HepG2 (cell line): ENCODE results near the gene MAPK8IP3. TPM values are rescaled to one million over a fixed set of nuclear protein-coding genes. Genes with fewer than 3 reads are reported as not detected.

Experiments used
- DR1 ChIP-seq: sonication (generic); formaldehyde crosslinking; IDR thresholded peaks from 2 replicates; pipeline ENCODE4 v1.8.0; 2021; ENCODE audit warnings: mild to moderate bottlenecking, missing genetic modification reagents, inconsistent platforms
- FOXK2 ChIP-seq: fragments of 450-650 bp; IDR thresholded peaks from 2 replicates; pipeline ENCODE4 v1.6.1; 2016
- KLF11 ChIP-seq: IDR thresholded peaks from 2 replicates; pipeline ENCODE4 v1.6.1; 2016; ENCODE audit warnings: missing compliant biosample characterization
- RBM39 ChIP-seq: fragments of 200-400 bp; formaldehyde crosslinking; IDR thresholded peaks from one replicate; pipeline ENCODE4 v1.6.1; 2018; ENCODE audit warnings: antibody characterized with exemption, mild to moderate bottlenecking, low read depth, low read length; ENCODE audit not compliant: poor library complexity, severe bottlenecking
- RXRA ChIP-seq: sonication (generic); formaldehyde crosslinking; IDR thresholded peaks from 2 replicates; pipeline ENCODE4 v1.5.1; 2020; ENCODE audit warnings: missing genetic modification reagents
- SAP130 ChIP-seq: IDR thresholded peaks from 2 replicates; pipeline ENCODE4 v1.6.1; 2016; ENCODE audit warnings: low read depth
- SIN3A ChIP-seq: IDR thresholded peaks from 2 replicates; pipeline ENCODE4 v1.6.1; 2011; ENCODE audit warnings: low read depth, mild to moderate bottlenecking, control low read depth, low read length, borderline replicate concordance
- SMAD9 ChIP-seq: sonication (generic); formaldehyde crosslinking; IDR thresholded peaks from 2 replicates; pipeline ENCODE4 v1.5.1; 2020; ENCODE audit warnings: mild to moderate bottlenecking, missing genetic modification reagents
- THAP11 ChIP-seq: IDR thresholded peaks from 2 replicates; pipeline ENCODE4 v1.6.1; 2016; ENCODE audit warnings: missing biosample characterization, missing genetic modification reagents
- ZBTB21 ChIP-seq: sonication (generic); formaldehyde crosslinking; IDR thresholded peaks from 2 replicates; pipeline ENCODE4 v1.4.0; 2020; ENCODE audit warnings: missing genetic modification reagents
- ZNF121 ChIP-seq: sonication (generic); formaldehyde crosslinking; IDR thresholded peaks from 2 replicates; pipeline ENCODE4 v1.5.0; 2020; ENCODE audit warnings: mild to moderate bottlenecking, missing genetic modification reagents
- ZNF274 ChIP-seq: sonication (generic); formaldehyde crosslinking; IDR thresholded peaks from 2 replicates; pipeline ENCODE4 v1.5.1; 2020; ENCODE audit warnings: mild to moderate bottlenecking, missing genetic modification reagents
- ZNF33A ChIP-seq: sonication (generic); formaldehyde crosslinking; IDR thresholded peaks from 2 replicates; pipeline ENCODE4 v1.5.1; 2020; ENCODE audit warnings: missing genetic modification reagents, mild to moderate bottlenecking, moderate library complexity, borderline replicate concordance
- ZNF383 ChIP-seq: sonication (generic); formaldehyde crosslinking; IDR thresholded peaks from 2 replicates; pipeline ENCODE4 v1.4.0; 2020; ENCODE audit warnings: missing genetic modification reagents, mild to moderate bottlenecking, borderline replicate concordance
- polyA plus RNA-seq, 8 experiments: library from polyadenylated mRNA; depleted of rRNA in 3 of 8; stranded (reverse) in 7 of 8; unstranded in 1 of 8; fragments of >200 nt; fragmentation: Illumina TruSeq in 4 of 8; extraction: Trizol in 4 of 8; gene quantifications; 2 replicates each; pipeline versions ENCODE4 v1.2.1 to v1.2.3, GENCODE V29; 2011 to 2016; ENCODE audit warnings: low read depth in 4 of 8, missing spikeins in 1 of 8, mixed read lengths in 1 of 8; ENCODE audit not compliant: insufficient read depth in 1 of 8
- total RNA-seq, 5 experiments: library from RNA; depleted of rRNA; stranded (reverse); fragments of >200 nt; fragmentation: Illumina TruSeq; extraction: Trizol; gene quantifications; 2 replicates each; pipeline ENCODE4 v1.2.3, GENCODE V29; 2016; ENCODE audit warnings: low read depth in 1 of 5
- TF ChIP-seq, protein P1 (sequence below): IDR thresholded peaks from 2 replicates; pipeline ENCODE4 v1.6.1; 2016; ENCODE audit warnings: low read depth, missing genetic modification reagents, missing compliant biosample characterization
- TF ChIP-seq, protein P2 (sequence below): sonication (generic); formaldehyde crosslinking; IDR thresholded peaks from 2 replicates; pipeline ENCODE4 v1.8.1; 2022; ENCODE audit warnings: low read depth, mild to moderate bottlenecking, missing genetic modification reagents
- TF ChIP-seq, protein P3 (sequence below): sonication (generic); formaldehyde crosslinking; IDR thresholded peaks from 2 replicates; pipeline ENCODE4 v1.8.1; 2023; ENCODE audit warnings: mild to moderate bottlenecking, missing genetic modification reagents
- TF ChIP-seq, protein P4 (sequence below): IDR thresholded peaks from 2 replicates; pipeline ENCODE4 v1.6.1; 2016; ENCODE audit warnings: missing compliant biosample characterization, missing genetic modification reagents, borderline replicate concordance
- TF ChIP-seq, protein P5 (sequence below): sonication (generic); formaldehyde crosslinking; IDR thresholded peaks from 2 replicates; pipeline ENCODE4 v1.5.0; 2020; ENCODE audit warnings: missing genetic modification reagents

Gene MAPK8IP3
- total and polyA plus RNA-seq, 2 of the 13 experiments (the other 11 are each of a cell fraction or from before 2014, with no cell fraction given) = 25.1 to 41.7 TPM

DNA sequence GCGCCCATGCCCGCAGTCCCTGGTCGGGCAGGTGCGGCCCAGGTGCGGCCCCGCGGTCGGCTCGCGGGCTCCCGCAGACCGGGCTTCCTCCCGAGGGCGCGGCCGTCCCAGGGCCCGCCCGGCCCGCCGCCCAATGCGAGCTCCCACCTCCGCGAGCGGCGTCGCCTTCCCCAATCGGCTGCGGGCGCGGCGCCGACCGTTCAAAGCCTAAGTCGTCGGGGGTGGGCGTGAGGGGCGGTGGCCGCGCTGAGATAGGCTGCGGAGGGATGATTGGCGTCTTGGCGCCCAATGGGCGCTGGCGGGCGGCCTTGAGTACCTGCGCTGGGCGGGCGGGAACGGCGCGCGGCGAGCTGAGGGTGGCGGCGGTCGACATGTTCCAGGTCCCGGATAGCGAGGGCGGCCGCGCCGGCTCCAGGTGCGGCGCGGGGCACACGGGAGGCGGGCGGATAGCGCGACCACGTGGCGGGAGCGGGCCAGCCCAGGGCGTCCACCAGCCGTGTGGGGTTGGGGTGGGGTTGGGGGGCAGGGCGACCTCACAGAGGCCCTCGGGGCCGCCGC, 28.0 kb upstream of the MAPK8IP3 start, which contains the start of gene JPT2 (continued):
- TF ChIP-seq SMAD9 (CRISPR knock-in tag) = no peak
- TF ChIP-seq KLF11 = no peak
- peak; percentile 72; the same call in 1 of the 2 replicates for TF ChIP-seq THAP11 (CRISPR knock-in tag)
- peak; percentile 82 for TF ChIP-seq RBM39
- TF ChIP-seq ZNF33A (CRISPR knock-in tag) = no peak
- no peak for TF ChIP-seq ZNF383 (CRISPR knock-in tag)
- TF ChIP-seq, protein P1, sequence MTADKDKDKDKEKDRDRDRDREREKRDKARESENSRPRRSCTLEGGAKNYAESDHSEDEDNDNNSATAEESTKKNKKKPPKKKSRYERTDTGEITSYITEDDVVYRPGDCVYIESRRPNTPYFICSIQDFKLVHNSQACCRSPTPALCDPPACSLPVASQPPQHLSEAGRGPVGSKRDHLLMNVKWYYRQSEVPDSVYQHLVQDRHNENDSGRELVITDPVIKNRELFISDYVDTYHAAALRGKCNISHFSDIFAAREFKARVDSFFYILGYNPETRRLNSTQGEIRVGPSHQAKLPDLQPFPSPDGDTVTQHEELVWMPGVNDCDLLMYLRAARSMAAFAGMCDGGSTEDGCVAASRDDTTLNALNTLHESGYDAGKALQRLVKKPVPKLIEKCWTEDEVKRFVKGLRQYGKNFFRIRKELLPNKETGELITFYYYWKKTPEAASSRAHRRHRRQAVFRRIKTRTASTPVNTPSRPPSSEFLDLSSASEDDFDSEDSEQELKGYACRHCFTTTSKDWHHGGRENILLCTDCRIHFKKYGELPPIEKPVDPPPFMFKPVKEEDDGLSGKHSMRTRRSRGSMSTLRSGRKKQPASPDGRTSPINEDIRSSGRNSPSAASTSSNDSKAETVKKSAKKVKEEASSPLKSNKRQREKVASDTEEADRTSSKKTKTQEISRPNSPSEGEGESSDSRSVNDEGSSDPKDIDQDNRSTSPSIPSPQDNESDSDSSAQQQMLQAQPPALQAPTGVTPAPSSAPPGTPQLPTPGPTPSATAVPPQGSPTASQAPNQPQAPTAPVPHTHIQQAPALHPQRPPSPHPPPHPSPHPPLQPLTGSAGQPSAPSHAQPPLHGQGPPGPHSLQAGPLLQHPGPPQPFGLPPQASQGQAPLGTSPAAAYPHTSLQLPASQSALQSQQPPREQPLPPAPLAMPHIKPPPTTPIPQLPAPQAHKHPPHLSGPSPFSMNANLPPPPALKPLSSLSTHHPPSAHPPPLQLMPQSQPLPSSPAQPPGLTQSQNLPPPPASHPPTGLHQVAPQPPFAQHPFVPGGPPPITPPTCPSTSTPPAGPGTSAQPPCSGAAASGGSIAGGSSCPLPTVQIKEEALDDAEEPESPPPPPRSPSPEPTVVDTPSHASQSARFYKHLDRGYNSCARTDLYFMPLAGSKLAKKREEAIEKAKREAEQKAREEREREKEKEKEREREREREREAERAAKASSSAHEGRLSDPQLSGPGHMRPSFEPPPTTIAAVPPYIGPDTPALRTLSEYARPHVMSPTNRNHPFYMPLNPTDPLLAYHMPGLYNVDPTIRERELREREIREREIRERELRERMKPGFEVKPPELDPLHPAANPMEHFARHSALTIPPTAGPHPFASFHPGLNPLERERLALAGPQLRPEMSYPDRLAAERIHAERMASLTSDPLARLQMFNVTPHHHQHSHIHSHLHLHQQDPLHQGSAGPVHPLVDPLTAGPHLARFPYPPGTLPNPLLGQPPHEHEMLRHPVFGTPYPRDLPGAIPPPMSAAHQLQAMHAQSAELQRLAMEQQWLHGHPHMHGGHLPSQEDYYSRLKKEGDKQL (CRISPR knock-in tag) = no peak
- no peak for TF ChIP-seq ZNF274 (CRISPR knock-in tag)
- TF ChIP-seq ZBTB21 = no peak
- no peak for TF ChIP-seq RXRA (CRISPR knock-in tag)
- TF ChIP-seq ZNF121 = no peak
- TF ChIP-seq FOXK2 = no peak
- TF ChIP-seq DR1 (CRISPR knock-in tag) = peak; percentile 88
- TF ChIP-seq SIN3A = peak; percentile 50; the same call in 1 of the 2 replicates
- peak; percentile 65; the same call in 1 of the 2 replicates for TF ChIP-seq SAP130
- TF ChIP-seq, protein P2, sequence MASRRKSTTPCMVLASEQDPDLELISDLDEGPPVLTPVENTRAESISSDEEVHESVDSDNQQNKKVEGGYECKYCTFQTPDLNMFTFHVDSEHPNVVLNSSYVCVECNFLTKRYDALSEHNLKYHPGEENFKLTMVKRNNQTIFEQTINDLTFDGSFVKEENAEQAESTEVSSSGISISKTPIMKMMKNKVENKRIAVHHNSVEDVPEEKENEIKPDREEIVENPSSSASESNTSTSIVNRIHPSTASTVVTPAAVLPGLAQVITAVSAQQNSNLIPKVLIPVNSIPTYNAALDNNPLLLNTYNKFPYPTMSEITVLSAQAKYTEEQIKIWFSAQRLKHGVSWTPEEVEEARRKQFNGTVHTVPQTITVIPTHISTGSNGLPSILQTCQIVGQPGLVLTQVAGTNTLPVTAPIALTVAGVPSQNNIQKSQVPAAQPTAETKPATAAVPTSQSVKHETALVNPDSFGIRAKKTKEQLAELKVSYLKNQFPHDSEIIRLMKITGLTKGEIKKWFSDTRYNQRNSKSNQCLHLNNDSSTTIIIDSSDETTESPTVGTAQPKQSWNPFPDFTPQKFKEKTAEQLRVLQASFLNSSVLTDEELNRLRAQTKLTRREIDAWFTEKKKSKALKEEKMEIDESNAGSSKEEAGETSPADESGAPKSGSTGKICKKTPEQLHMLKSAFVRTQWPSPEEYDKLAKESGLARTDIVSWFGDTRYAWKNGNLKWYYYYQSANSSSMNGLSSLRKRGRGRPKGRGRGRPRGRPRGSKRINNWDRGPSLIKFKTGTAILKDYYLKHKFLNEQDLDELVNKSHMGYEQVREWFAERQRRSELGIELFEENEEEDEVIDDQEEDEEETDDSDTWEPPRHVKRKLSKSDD = 0 out of 2 replicates have a peak, but pooled peaks have one; percentile 56
- TF ChIP-seq, protein P3, sequence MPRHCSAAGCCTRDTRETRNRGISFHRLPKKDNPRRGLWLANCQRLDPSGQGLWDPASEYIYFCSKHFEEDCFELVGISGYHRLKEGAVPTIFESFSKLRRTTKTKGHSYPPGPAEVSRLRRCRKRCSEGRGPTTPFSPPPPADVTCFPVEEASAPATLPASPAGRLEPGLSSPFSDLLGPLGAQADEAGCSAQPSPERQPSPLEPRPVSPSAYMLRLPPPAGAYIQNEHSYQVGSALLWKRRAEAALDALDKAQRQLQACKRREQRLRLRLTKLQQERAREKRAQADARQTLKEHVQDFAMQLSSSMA = no peak
- TF ChIP-seq, protein P4, sequence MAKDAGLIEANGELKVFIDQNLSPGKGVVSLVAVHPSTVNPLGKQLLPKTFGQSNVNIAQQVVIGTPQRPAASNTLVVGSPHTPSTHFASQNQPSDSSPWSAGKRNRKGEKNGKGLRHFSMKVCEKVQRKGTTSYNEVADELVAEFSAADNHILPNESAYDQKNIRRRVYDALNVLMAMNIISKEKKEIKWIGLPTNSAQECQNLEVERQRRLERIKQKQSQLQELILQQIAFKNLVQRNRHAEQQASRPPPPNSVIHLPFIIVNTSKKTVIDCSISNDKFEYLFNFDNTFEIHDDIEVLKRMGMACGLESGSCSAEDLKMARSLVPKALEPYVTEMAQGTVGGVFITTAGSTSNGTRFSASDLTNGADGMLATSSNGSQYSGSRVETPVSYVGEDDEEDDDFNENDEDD (CRISPR knock-in tag) = peak; percentile 93
- TF ChIP-seq, protein P5, sequence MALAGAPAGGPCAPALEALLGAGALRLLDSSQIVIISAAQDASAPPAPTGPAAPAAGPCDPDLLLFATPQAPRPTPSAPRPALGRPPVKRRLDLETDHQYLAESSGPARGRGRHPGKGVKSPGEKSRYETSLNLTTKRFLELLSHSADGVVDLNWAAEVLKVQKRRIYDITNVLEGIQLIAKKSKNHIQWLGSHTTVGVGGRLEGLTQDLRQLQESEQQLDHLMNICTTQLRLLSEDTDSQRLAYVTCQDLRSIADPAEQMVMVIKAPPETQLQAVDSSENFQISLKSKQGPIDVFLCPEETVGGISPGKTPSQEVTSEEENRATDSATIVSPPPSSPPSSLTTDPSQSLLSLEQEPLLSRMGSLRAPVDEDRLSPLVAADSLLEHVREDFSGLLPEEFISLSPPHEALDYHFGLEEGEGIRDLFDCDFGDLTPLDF (CRISPR knock-in tag) = peak; percentile 82
